Keratinocyte (primary cell): Measurements from ENCODE around the gene TTC28.

Experiments used
- EZH2 ChIP-seq: IDR thresholded peaks from one replicate; pipeline ENCODE4 v1.6.1; 2012; ENCODE audit warnings: inconsistent platforms, mild to moderate bottlenecking, low read length, moderate library complexity
- TF ChIP-seq, protein P1 (sequence below), 3 experiments: IDR thresholded peaks in 1 of 3; conservative IDR thresholded peaks in 1 of 3; optimal IDR thresholded peaks in 1 of 3; 2 replicates in 2 of 3; 3 replicates in 1 of 3; pipeline versions ENCODE3 to v1.5.1; 2011; ENCODE audit warnings: low read length in 3 of 3, mild to moderate bottlenecking in 3 of 3, moderate library complexity in 2 of 3, control low read depth in 1 of 3, inconsistent platforms in 1 of 3; ENCODE audit not compliant: insufficient read depth in 2 of 3; ENCODE audit errors: extremely low read depth in 1 of 3

DNA sequence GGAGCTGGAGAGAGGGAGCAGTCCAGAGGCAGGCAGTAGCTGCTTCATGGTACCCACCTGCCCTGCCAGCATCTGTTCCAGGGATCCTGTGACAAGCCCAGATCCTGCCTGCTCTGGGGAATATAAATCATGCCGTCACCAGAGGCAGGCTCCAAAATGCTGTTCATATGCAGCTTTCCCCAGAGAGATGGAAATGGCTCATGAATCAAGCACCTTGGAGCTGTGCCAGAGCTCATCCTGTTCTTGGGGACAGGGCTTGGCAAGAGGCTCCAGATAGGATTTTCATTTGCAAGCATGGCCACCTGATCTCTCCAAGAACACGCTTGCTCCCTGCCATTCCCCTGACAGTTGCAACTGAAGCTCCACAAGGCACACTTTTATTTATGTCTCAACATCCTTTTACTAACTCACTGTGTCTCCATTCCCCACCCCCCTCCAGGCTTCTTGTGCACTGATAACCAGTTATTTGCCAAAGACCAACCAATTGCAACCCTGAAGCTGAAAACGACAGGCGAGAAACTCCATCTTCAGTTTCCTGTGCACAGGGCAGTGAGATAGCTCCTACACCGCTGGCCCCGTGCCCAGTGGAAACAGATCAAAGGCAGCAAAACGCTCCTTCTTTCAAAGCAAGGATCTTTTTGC, 644.8 kb downstream of the TTC28 start:
- TF ChIP-seq, protein P1, sequence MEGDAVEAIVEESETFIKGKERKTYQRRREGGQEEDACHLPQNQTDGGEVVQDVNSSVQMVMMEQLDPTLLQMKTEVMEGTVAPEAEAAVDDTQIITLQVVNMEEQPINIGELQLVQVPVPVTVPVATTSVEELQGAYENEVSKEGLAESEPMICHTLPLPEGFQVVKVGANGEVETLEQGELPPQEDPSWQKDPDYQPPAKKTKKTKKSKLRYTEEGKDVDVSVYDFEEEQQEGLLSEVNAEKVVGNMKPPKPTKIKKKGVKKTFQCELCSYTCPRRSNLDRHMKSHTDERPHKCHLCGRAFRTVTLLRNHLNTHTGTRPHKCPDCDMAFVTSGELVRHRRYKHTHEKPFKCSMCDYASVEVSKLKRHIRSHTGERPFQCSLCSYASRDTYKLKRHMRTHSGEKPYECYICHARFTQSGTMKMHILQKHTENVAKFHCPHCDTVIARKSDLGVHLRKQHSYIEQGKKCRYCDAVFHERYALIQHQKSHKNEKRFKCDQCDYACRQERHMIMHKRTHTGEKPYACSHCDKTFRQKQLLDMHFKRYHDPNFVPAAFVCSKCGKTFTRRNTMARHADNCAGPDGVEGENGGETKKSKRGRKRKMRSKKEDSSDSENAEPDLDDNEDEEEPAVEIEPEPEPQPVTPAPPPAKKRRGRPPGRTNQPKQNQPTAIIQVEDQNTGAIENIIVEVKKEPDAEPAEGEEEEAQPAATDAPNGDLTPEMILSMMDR (optimal IDR thresholded peaks at IDR 0.05 in 1 of 3, IDR thresholded peaks at IDR 0.05 in 1 of 3, conservative IDR thresholded peaks at IDR 0.05 in 1 of 3; ENCODE audit: extremely low read depth in 1 of 3, insufficient read depth in 2 of 3, low read length in 3 of 3): no peak
- TF ChIP-seq EZH2: no peak
